OCI-LY7 (cell line): Measurements from ENCODE around the gene FCSK.

Experiments
- CTCF ChIP-seq: fragments of 200-600 bp; sonication (generic); conservative IDR thresholded peaks from 2 replicates; pipeline ENCODE4 v1.5.1; 2014; ENCODE audit warnings: mild to moderate bottlenecking, antibody characterized with exemption, low read length, moderate library complexity, mixed read lengths
- EZH2phosphoT487 ChIP-seq: fragments of 200-600 bp; sonication (generic); IDR thresholded peaks from 2 replicates; pipeline ENCODE4 v1.6.1; 2018; ENCODE audit warnings: low read depth, borderline replicate concordance, mild to moderate bottlenecking, mixed run types, antibody characterized with exemption, low read length, moderate library complexity, mixed read lengths

- TF ChIP-seq CTCF: no peak
- TF ChIP-seq EZH2phosphoT487: no peak
Observed at GRCh38 chr16:70490261-70490660, 35.9 kb downstream of the FCSK start.
